GM12878 (cell line): ENCODE measurements around the gene GALNS. TPM values are rescaled to one million over a fixed set of nuclear protein-coding genes. Genes with fewer than 3 reads are reported as not detected.
A peak's percentile ranks its signal among the peaks of the same experiment; 100 is the strongest.

Experiments used
- ATAC-seq: fragments of 200-7000 bp; cut with Tn5 transposase; 3 replicates; pipeline ENCODE4 v1.9.1; 2020; ENCODE audit warnings: mild to moderate bottlenecking, moderate library complexity
- BruUV-seq: library from RNA; stranded (reverse); fragments of 400-500 nt; replicated peaks from 2 replicates; lab custom pipeline; 2021; lab: Mats Ljungman, UMichigan
- CTCF ChIA-PET: fragments of 300-600 bp; sonication (Branson Sonifier 250); formaldehyde crosslinking; extraction: SDS; loops from one replicate; lab custom pipeline; 2021; ENCODE audit warnings: inconsistent platforms; lab: Yijun Ruan, JAX
- POLR2A ChIA-PET: fragments of 350-600 bp; formaldehyde crosslinking; extraction: SDS; loops from one replicate; lab custom pipeline; 2021; ENCODE audit warnings: inconsistent platforms; lab: Charles Lee
- RAD21 ChIA-PET: fragments of 300-600 bp; sonication (Branson Sonifier 250); formaldehyde crosslinking; loops from one replicate; lab custom pipeline; 2023; ENCODE audit warnings: antibody characterized with exemption; ENCODE audit not compliant: unreplicated experiment; lab: Charles Lee
- SMC1A ChIA-PET: fragments of 300-600 bp; sonication (Branson Sonifier 250); formaldehyde crosslinking; loops from one replicate; lab custom pipeline; 2023; ENCODE audit not compliant: unreplicated experiment, uncharacterized antibody; lab: Charles Lee
- DNase-seq: peaks from one replicate; pipeline ENCODE4 v3.0.0-alpha.2; 2011; ENCODE audit warnings: low read depth, low spot score
- FAIRE-seq: peaks from 3 replicates; lab custom pipeline; 2011; peaks lifted over from hg19 to GRCh38; lab: Jason Lieb, UNC
- H2AFZ ChIP-seq: 2 replicates; pipeline ENCODE4 v1.6.0; 2011; ENCODE audit warnings: low read depth, low read length, control low read depth; ENCODE audit not compliant: control insufficient read depth
- H3K27ac ChIP-seq: 2 replicates; pipeline ENCODE4 v1.5.1; 2011; ENCODE audit warnings: control low read depth; ENCODE audit not compliant: control insufficient read depth, insufficient read depth
- H3K27me3 ChIP-seq, 2 experiments: replicated peaks in 1 of 2; 2 replicates each; pipeline versions ENCODE4 v1.6.0 to v1.6.1; 2011; ENCODE audit warnings: low read length in 1 of 2; ENCODE audit not compliant: control insufficient read depth in 2 of 2, insufficient read depth in 2 of 2
- H3K36me3 ChIP-seq, 2 experiments: 2 replicates each; pipeline ENCODE4 v1.5.1; 2011; ENCODE audit warnings: low read length in 1 of 2; ENCODE audit not compliant: control insufficient read depth in 2 of 2, insufficient read depth in 2 of 2
- H3K4me1 ChIP-seq: 2 replicates; pipeline ENCODE4 v1.6.1; 2011; ENCODE audit warnings: mild to moderate bottlenecking, low read length, moderate library complexity, mixed read lengths; ENCODE audit not compliant: control insufficient read depth, insufficient read depth
- H3K4me2 ChIP-seq: 2 replicates; pipeline ENCODE4 v1.6.0; 2011; ENCODE audit warnings: control low read depth; ENCODE audit not compliant: control insufficient read depth, insufficient read depth
- H3K4me3 ChIP-seq: fragments of 200-600 bp; sonication (generic); 2 replicates; pipeline ENCODE4 v1.5.1; 2016
- H3K79me2 ChIP-seq: 2 replicates; pipeline ENCODE4 v1.6.0; 2011; ENCODE audit warnings: low read length; ENCODE audit not compliant: control insufficient read depth, insufficient read depth
- H3K9ac ChIP-seq: 2 replicates; pipeline ENCODE4 v1.8.0; 2011; ENCODE audit warnings: low read length, control low read depth, mixed read lengths; ENCODE audit not compliant: control insufficient read depth, insufficient read depth
- H3K9me3 ChIP-seq: replicated peaks from 3 replicates; pipeline ENCODE4 v1.5.1; 2011; ENCODE audit warnings: mild to moderate bottlenecking, low read length; ENCODE audit not compliant: control insufficient read depth, insufficient read depth
- H4K20me1 ChIP-seq: 2 replicates; pipeline ENCODE4 v1.6.0; 2011; ENCODE audit not compliant: control insufficient read depth, insufficient read depth
- BRCA1 ChIP-seq: IDR thresholded peaks from 2 replicates; pipeline ENCODE4 v1.6.1; 2011; ENCODE audit warnings: low read depth, low read length, improper control_type of control experiment
- CEBPB ChIP-seq, 2 experiments: fragments of 150-350 bp in 1 of 2; IDR thresholded peaks; 2 replicates each; pipeline ENCODE4 v1.6.1; 2012 to 2014; ENCODE audit warnings: low read depth in 2 of 2, low read length in 2 of 2, borderline replicate concordance in 1 of 2, inconsistent platforms in 1 of 2
- DPF2 ChIP-seq: fragments of 450-650 bp; IDR thresholded peaks from 2 replicates; pipeline ENCODE4 v1.6.1; 2017; ENCODE audit warnings: mild to moderate bottlenecking
- IRF4 ChIP-seq: IDR thresholded peaks from 2 replicates; pipeline ENCODE4 v1.6.1; 2011; ENCODE audit warnings: low read depth, low read length
- KDM1A ChIP-seq: fragments of 200-600 bp; sonication (generic); IDR thresholded peaks from 2 replicates; pipeline ENCODE4 v1.6.1; 2016; ENCODE audit warnings: borderline replicate concordance
- MAX ChIP-seq: IDR thresholded peaks from 2 replicates; pipeline ENCODE4 v1.6.1; 2012; ENCODE audit warnings: low read depth, low read length, improper control_type of control experiment
- MYB ChIP-seq: fragments of 150-350 bp; IDR thresholded peaks from 2 replicates; pipeline ENCODE4 v1.6.1; 2014; ENCODE audit warnings: mild to moderate bottlenecking, low read depth, low read length, borderline replicate concordance
- NFXL1 ChIP-seq: fragments of 450-650 bp; IDR thresholded peaks from 2 replicates; pipeline ENCODE4 v1.6.1; 2017; ENCODE audit warnings: antibody characterized with exemption, mild to moderate bottlenecking, borderline replicate concordance
- NR2F1 ChIP-seq: fragments of 450-650 bp; conservative IDR thresholded peaks from 2 replicates; pipeline ENCODE4 v1.6.1; 2017; ENCODE audit warnings: mild to moderate bottlenecking
- PAX5 ChIP-seq: IDR thresholded peaks from 2 replicates; pipeline ENCODE4 v1.6.1; 2011; ENCODE audit warnings: low read depth, low read length, borderline replicate concordance
- POLR2AphosphoS5 ChIP-seq: IDR thresholded peaks from 2 replicates; pipeline ENCODE4 v1.6.1; 2011; ENCODE audit warnings: mild to moderate bottlenecking, low read length, inconsistent platforms
- POU2F2 ChIP-seq: IDR thresholded peaks from 3 replicates; pipeline ENCODE4 v1.6.1; 2011; ENCODE audit warnings: low read depth, mild to moderate bottlenecking, low read length, borderline replicate concordance
- USF1 ChIP-seq: IDR thresholded peaks from 2 replicates; pipeline ENCODE4 v1.6.1; 2011; ENCODE audit warnings: borderline replicate concordance, low read depth, mild to moderate bottlenecking, moderate library complexity, mixed read lengths, low read length; ENCODE audit not compliant: insufficient read depth; ENCODE audit errors: extremely low read length
- ZZZ3 ChIP-seq: IDR thresholded peaks from 2 replicates; pipeline ENCODE4 v1.6.1; 2011; ENCODE audit warnings: low read depth; ENCODE audit not compliant: control insufficient read depth, insufficient read length
- WGBS: methylation state at CpG from one replicate; pipeline ENCODE4 v1.1.6; 2016; ENCODE audit warnings: low lambda C conversion rate; ENCODE audit not compliant: insufficient replicate concordance, insufficient coverage; ENCODE audit errors: missing lambda C conversion rate; 5-methylcytosine and 5-hydroxymethylcytosine counted together
- in situ Hi-C: fragments of 300-500 bp; cut with MboI; formaldehyde crosslinking; loops from 9 replicates; pipeline ENCODE4 v1.14.3; 2018; ENCODE audit warnings: mixed read lengths
- intact Hi-C: fragments of 100-400 bp; cut with micrococcal nuclease; formaldehyde crosslinking; loops from one replicate; pipeline ENCODE4 v1.14.2; 2022; ENCODE audit not compliant: unreplicated experiment
- polyA plus RNA-seq, 11 experiments: library from polyadenylated mRNA; depleted of rRNA in 4 of 11; unstranded in 6 of 11; stranded (reverse) in 5 of 11; fragments of >200 nt; fragmentation: Nextera tagmentation in 4 of 11; fragmentation: Illumina TruSeq in 1 of 11; extraction: Ambion mirVana in 4 of 11; extraction: Trizol in 1 of 11; gene quantifications; 1 replicate in 1 of 11; 2 replicates in 10 of 11; pipeline versions ENCODE4 v1.2.1 to v1.2.3, GENCODE V29; 2011 to 2016; ENCODE audit warnings: inconsistent platforms in 2 of 11, missing spikeins in 2 of 11, low read depth in 1 of 11
- total RNA-seq, 4 experiments: library from RNA; depleted of rRNA in 3 of 4; stranded (reverse); fragments of >200 nt in 3 of 4; fragmentation: Illumina TruSeq in 1 of 4; extraction: Trizol in 1 of 4; gene quantifications; 2 replicates each; pipeline versions ENCODE4 v1.2.1 to v1.2.3, GENCODE V29; 2013 to 2021
- TF ChIP-seq, protein P1 (sequence below), 3 experiments: IDR thresholded peaks in 2 of 3; conservative IDR thresholded peaks in 1 of 3; 2 replicates each; pipeline ENCODE4 v1.5.1; 2011; ENCODE audit warnings: low read depth in 3 of 3, low read length in 3 of 3, mild to moderate bottlenecking in 3 of 3, control low read depth in 2 of 3, moderate library complexity in 2 of 3, inconsistent platforms in 1 of 3, mixed read lengths in 1 of 3; ENCODE audit not compliant: control insufficient read depth in 2 of 3, insufficient read depth in 1 of 3; ENCODE audit errors: extremely low read depth in 1 of 3
- TF ChIP-seq, protein P2 (sequence below): fragments of 450-650 bp; IDR thresholded peaks from 2 replicates; pipeline ENCODE4 v1.6.1; 2016; ENCODE audit warnings: mild to moderate bottlenecking

Gene GALNS
- total and polyA plus RNA-seq, 10 of the 15 experiments (the other 5 are each of a cell fraction or from before 2014, with no cell fraction given), result 0.37 to 12.4 (median 5.3) TPM

- peak within 1 kb of the TSS; percentile 95 for H3K27ac ChIP-seq
- H3K27me3 ChIP-seq, result no peaks in the 10 kb centered on the region
- BruUV-seq, result TSS peak; percentile 32
- SMC1A ChIA-PET, result interaction anchor here (1.0 to 1.6 kb wide), 5 partner anchors 22 to 404 kb away, joined by 3 to 5 read pairs (median 4); no protein-coding TSS in a partner anchor
- H3K9me3 ChIP-seq, result no peaks in the 10 kb centered on the region
- FAIRE-seq (peak; percentile 98), ATAC-seq (peak; percentile 83), DNase-seq (peak; percentile 83)
- H3K79me2 ChIP-seq, result peaks cover 26% of the 10 kb centered on the region
- in situ Hi-C loops, result no loop called here
- peak within 1 kb of the TSS; percentile 85 for H3K4me3 ChIP-seq
- RAD21 ChIA-PET, result interaction anchor here (0.6 to 4.0 kb wide), 15 partner anchors 9 to 888 kb away, joined by 3 to 14 read pairs (median 4); partner anchors contain the start of genes CDH15, CDT1, GALNS and TRAPPC2L
- POLR2A ChIA-PET, result interaction anchor here (0.5 to 4.2 kb wide), 8 partner anchors 10 to 380 kb away, joined by 3 to 30 read pairs (median 4); no protein-coding TSS in a partner anchor
- H3K4me2 ChIP-seq, result peak within 1 kb of the TSS; percentile 85
- CTCF ChIA-PET, result interaction anchor here (0.6 to 3.2 kb wide), 15 partner anchors 12 to 405 kb away, joined by 3 to 19 read pairs (median 4); partner anchors contain the start of genes CTU2, GALNS, RNF166 and TRAPPC2L
- H3K36me3 ChIP-seq, result peaks cover 6 to 26% of the 10 kb centered on the region in 2 experiments; a peak in 3 of 4 replicates
- H2AFZ ChIP-seq, result peak within 1 kb of the TSS; percentile 86
- peaks cover 20% of the 10 kb centered on the region for H3K4me1 ChIP-seq
- peak within 1 kb of the TSS; percentile 88 for H3K9ac ChIP-seq
- H4K20me1 ChIP-seq, result no peaks in the 10 kb centered on the region
- intact Hi-C loops, result loop anchor here (5.0 kb wide), 2 partner anchors 45 to 160 kb away; partner anchors contain the start of genes CYBA, GALNS and TRAPPC2L
- WGBS, result 1% methylated on average over 42 of the region's 84 CpGs
- TF ChIP-seq CEBPB (IDR thresholded peaks at IDR 0.05; ENCODE audit: borderline replicate concordance in 1 of 2, low read depth in 2 of 2, low read length in 2 of 2), result no peak
- TF ChIP-seq KDM1A, result no peak
- TF ChIP-seq NFXL1, result no peak
- TF ChIP-seq, protein P1, sequence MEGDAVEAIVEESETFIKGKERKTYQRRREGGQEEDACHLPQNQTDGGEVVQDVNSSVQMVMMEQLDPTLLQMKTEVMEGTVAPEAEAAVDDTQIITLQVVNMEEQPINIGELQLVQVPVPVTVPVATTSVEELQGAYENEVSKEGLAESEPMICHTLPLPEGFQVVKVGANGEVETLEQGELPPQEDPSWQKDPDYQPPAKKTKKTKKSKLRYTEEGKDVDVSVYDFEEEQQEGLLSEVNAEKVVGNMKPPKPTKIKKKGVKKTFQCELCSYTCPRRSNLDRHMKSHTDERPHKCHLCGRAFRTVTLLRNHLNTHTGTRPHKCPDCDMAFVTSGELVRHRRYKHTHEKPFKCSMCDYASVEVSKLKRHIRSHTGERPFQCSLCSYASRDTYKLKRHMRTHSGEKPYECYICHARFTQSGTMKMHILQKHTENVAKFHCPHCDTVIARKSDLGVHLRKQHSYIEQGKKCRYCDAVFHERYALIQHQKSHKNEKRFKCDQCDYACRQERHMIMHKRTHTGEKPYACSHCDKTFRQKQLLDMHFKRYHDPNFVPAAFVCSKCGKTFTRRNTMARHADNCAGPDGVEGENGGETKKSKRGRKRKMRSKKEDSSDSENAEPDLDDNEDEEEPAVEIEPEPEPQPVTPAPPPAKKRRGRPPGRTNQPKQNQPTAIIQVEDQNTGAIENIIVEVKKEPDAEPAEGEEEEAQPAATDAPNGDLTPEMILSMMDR (IDR thresholded peaks at IDR 0.05 in 2 of 3, conservative IDR thresholded peaks at IDR 0.05 in 1 of 3; ENCODE audit: control insufficient read depth in 2 of 3, extremely low read depth in 1 of 3, insufficient read depth in 1 of 3, low read depth in 3 of 3, low read length in 3 of 3), result peak in 2 of 3 experiments; percentile 39 to 56; a peak in 3 of 6 replicates
- TF ChIP-seq USF1, result peak; percentile 19
- TF ChIP-seq ZZZ3, result no peak
- TF ChIP-seq MAX, result peak; percentile 63
- TF ChIP-seq POU2F2, result peak; percentile 33; the same call in 2 of the 3 replicates
- peak; percentile 98 for TF ChIP-seq PAX5
- TF ChIP-seq DPF2, result peak; percentile 83
- TF ChIP-seq, protein P2, sequence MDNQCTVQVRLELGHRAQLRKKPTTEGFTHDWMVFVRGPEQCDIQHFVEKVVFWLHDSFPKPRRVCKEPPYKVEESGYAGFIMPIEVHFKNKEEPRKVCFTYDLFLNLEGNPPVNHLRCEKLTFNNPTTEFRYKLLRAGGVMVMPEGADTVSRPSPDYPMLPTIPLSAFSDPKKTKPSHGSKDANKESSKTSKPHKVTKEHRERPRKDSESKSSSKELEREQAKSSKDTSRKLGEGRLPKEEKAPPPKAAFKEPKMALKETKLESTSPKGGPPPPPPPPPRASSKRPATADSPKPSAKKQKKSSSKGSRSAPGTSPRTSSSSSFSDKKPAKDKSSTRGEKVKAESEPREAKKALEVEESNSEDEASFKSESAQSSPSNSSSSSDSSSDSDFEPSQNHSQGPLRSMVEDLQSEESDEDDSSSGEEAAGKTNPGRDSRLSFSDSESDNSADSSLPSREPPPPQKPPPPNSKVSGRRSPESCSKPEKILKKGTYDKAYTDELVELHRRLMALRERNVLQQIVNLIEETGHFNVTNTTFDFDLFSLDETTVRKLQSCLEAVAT, result no peak
- TF ChIP-seq IRF4, result no peak
- no peak for TF ChIP-seq BRCA1
- TF ChIP-seq NR2F1, result peak; percentile 78
- TF ChIP-seq POLR2AphosphoS5, result peak; percentile 89
- TF ChIP-seq MYB, result no peak
These were observed 44.8 kb downstream of the GALNS start, which contains the start of gene APRT for GRCh38 chr16:88811769-88812512. APRT (minus strand) TSS chr16:88811928; CDS start chr16:88811899, 29 bp downstream.
